Neural progenitor cell (in vitro differentiated cells): ENCODE data around the gene SH3GLB2. TPM values are rescaled to one million over a fixed set of nuclear protein-coding genes. Genes with fewer than 3 reads are reported as not detected.

Experiments used
- DNase-seq: peaks from one replicate; pipeline ENCODE4 v3.0.0-alpha.2; 2016; ENCODE audit warnings: low spot score
- H2AFZ ChIP-seq: fragments of 200-600 bp; sonication (generic); replicated peaks from 2 replicates; pipeline ENCODE4 v1.6.1; 2016; ENCODE audit warnings: antibody characterized with exemption
- H3F3A ChIP-seq: fragments of 200-600 bp; sonication (generic); 2 replicates; pipeline ENCODE4 v1.6.1; 2016; ENCODE audit warnings: antibody characterized with exemption, low read depth
- H3K27ac ChIP-seq: fragments of 200-600 bp; sonication (generic); 2 replicates; pipeline ENCODE4 v1.5.1; 2016; ENCODE audit warnings: mild to moderate bottlenecking
- H3K27me3 ChIP-seq: fragments of 200-600 bp; sonication (generic); 2 replicates; pipeline ENCODE4 v1.6.1; 2016; ENCODE audit warnings: mild to moderate bottlenecking, moderate library complexity
- H3K36me3 ChIP-seq: fragments of 200-600 bp; sonication (generic); 2 replicates; pipeline ENCODE4 v1.5.1; 2016
- H3K4me1 ChIP-seq: fragments of 200-600 bp; sonication (generic); 2 replicates; pipeline ENCODE4 v1.6.1; 2016; ENCODE audit warnings: mixed run types
- H3K4me2 ChIP-seq: fragments of 200-600 bp; sonication (generic); 2 replicates; pipeline ENCODE4 v1.6.1; 2016
- H3K4me3 ChIP-seq: fragments of 200-600 bp; sonication (generic); 2 replicates; pipeline ENCODE4 v1.5.1; 2016
- H3K79me2 ChIP-seq: fragments of 200-600 bp; sonication (generic); 2 replicates; pipeline ENCODE4 v1.6.1; 2016; ENCODE audit warnings: low read depth
- H3K9ac ChIP-seq: fragments of 200-600 bp; sonication (generic); 2 replicates; pipeline ENCODE4 v1.6.1; 2016
- H3K9me3 ChIP-seq: fragments of 200-600 bp; sonication (generic); 2 replicates; pipeline ENCODE4 v1.5.1; 2016; ENCODE audit warnings: low read depth
- H4K20me1 ChIP-seq: fragments of 200-600 bp; sonication (generic); 2 replicates; pipeline ENCODE4 v1.6.1; 2016; ENCODE audit warnings: low read depth
- H3K27ac Mint-ChIP-seq: 3 replicates; pipeline ENCODE4 v1.8.0; 2021; ENCODE audit warnings: mixed read lengths
- H3K27me3 Mint-ChIP-seq: 2 replicates; pipeline ENCODE4 v1.8.0; 2022; ENCODE audit warnings: low read depth, mild to moderate bottlenecking, inconsistent platforms, moderate library complexity, mixed read lengths; ENCODE audit not compliant: insufficient read depth
- H3K36me3 Mint-ChIP-seq: 3 replicates; pipeline ENCODE4 v1.8.0; 2021; ENCODE audit warnings: mixed read lengths
- H3K4me1 Mint-ChIP-seq: 3 replicates; pipeline ENCODE4 v1.8.0; 2021; ENCODE audit warnings: mixed read lengths
- H3K4me3 Mint-ChIP-seq: 3 replicates; pipeline ENCODE4 v1.8.0; 2021; ENCODE audit warnings: mild to moderate bottlenecking, moderate library complexity, mixed read lengths
- H3K9me3 Mint-ChIP-seq: 3 replicates; pipeline ENCODE4 v1.8.0; 2020; ENCODE audit warnings: mixed read lengths
- CTCF ChIP-seq: fragments of 200-600 bp; sonication (generic); IDR thresholded peaks from 2 replicates; pipeline ENCODE4 v1.5.1; 2017; ENCODE audit warnings: antibody characterized with exemption, mild to moderate bottlenecking
- EZH2 ChIP-seq: fragments of 200-600 bp; sonication (generic); IDR thresholded peaks from 2 replicates; pipeline ENCODE4 v1.6.1; 2017; ENCODE audit warnings: antibody characterized with exemption, mild to moderate bottlenecking, moderate library complexity
- EZH2phosphoT487 ChIP-seq: fragments of 200-600 bp; sonication (generic); IDR thresholded peaks from 2 replicates; pipeline ENCODE4 v1.6.1; 2017; ENCODE audit warnings: antibody characterized with exemption
- total RNA-seq: library from RNA; depleted of rRNA; stranded (reverse); fragments of >200 nt; gene quantifications from 2 replicates; pipeline ENCODE4 v1.2.3, GENCODE V29; 2015; ENCODE audit warnings: low replicate concordance

The SH3GLB2 gene
- total RNA-seq, 1 donor from 2014 or later = 45.7 TPM

GRCh38 chr9:128987805-128988204, 40.3 kb downstream of the SH3GLB2 start:
- H3F3A ChIP-seq = no peaks in the 10 kb centered on the region
- no peaks in the 10 kb centered on the region for H3K9me3 ChIP-seq
- H3K27me3 ChIP-seq = no peaks in the 10 kb centered on the region
- no peaks in the 10 kb centered on the region for H3K79me2 ChIP-seq
- peaks cover 2% of the 10 kb centered on the region for H3K27me3 Mint-ChIP-seq
- H3K27ac ChIP-seq = no peak overlapping the region
- H2AFZ ChIP-seq = no peak overlapping the region
- H3K4me2 ChIP-seq = no peak overlapping the region
- no peak for DNase-seq
- no peaks in the 10 kb centered on the region for H3K4me1 ChIP-seq
- H3K4me1 Mint-ChIP-seq = no peaks in the 10 kb centered on the region
- TF ChIP-seq EZH2phosphoT487 (no peak), EZH2 (no peak), CTCF (no peak)
- no peak overlapping the region for H3K4me3 Mint-ChIP-seq
- no peaks in the 10 kb centered on the region for H4K20me1 ChIP-seq
- no peaks in the 10 kb centered on the region for H3K9me3 Mint-ChIP-seq
- no peak overlapping the region for H3K9ac ChIP-seq
- H3K27ac Mint-ChIP-seq = no peak overlapping the region
- H3K36me3 Mint-ChIP-seq = peaks cover 35% of the 10 kb centered on the region
- no peak overlapping the region for H3K4me3 ChIP-seq
- H3K36me3 ChIP-seq = peaks cover 6% of the 10 kb centered on the region

GRCh38 chr9:128986671-128987070, 41.5 kb downstream of the SH3GLB2 start:
- no peaks in the 10 kb centered on the region for H3K36me3 ChIP-seq

GRCh38 chr9:128983536-128983935, 44.6 kb downstream of the SH3GLB2 start:
- H3K27ac Mint-ChIP-seq = no peak overlapping the region
- Histone ChIP-seq H3K27me3 (no peaks in the 10 kb centered on the region), H3K79me2 (no peaks in the 10 kb centered on the region), H3K9me3 (no peaks in the 10 kb centered on the region), H3K36me3 (no peaks in the 10 kb centered on the region), H3F3A (no peaks in the 10 kb centered on the region), H2AFZ (no peak overlapping the region), H4K20me1 (no peaks in the 10 kb centered on the region), H3K27ac (no peak overlapping the region), H3K4me3 (no peak overlapping the region), H3K9ac (no peak overlapping the region), H3K4me2 (no peak overlapping the region), H3K4me1 (no peaks in the 10 kb centered on the region)
- peaks cover 56% of the 10 kb centered on the region for H3K36me3 Mint-ChIP-seq
- no peak for DNase-seq
- no peak for TF ChIP-seq CTCF
- TF ChIP-seq EZH2phosphoT487 = no peak
- TF ChIP-seq EZH2 = no peak
- no peak overlapping the region for H3K4me3 Mint-ChIP-seq
- no peaks in the 10 kb centered on the region for H3K9me3 Mint-ChIP-seq
- H3K4me1 Mint-ChIP-seq = no peaks in the 10 kb centered on the region
- peaks cover 2% of the 10 kb centered on the region for H3K27me3 Mint-ChIP-seq

More at GRCh38 chr9:128986671-128987070, 41.5 kb downstream of the SH3GLB2 start:
- Histone ChIP-seq H3K79me2 (no peaks in the 10 kb centered on the region), H3K27me3 (no peaks in the 10 kb centered on the region), H4K20me1 (no peaks in the 10 kb centered on the region), H3K4me2 (no peak overlapping the region), H3K9ac (no peak overlapping the region), H3F3A (no peaks in the 10 kb centered on the region), H2AFZ (no peak overlapping the region), H3K27ac (no peak overlapping the region), H3K4me1 (no peaks in the 10 kb centered on the region), H3K4me3 (no peak overlapping the region), H3K9me3 (no peaks in the 10 kb centered on the region)
- Mint-ChIP-seq H3K36me3 (peaks cover 37% of the 10 kb centered on the region), H3K4me1 (no peaks in the 10 kb centered on the region), H3K27me3 (peaks cover 2% of the 10 kb centered on the region), H3K4me3 (no peak overlapping the region), H3K9me3 (no peaks in the 10 kb centered on the region), H3K27ac (no peak overlapping the region)
- TF ChIP-seq EZH2phosphoT487 (no peak), EZH2 (no peak), CTCF (no peak)
- DNase-seq = no peak

- Mint-ChIP-seq H3K27me3 (no peaks in the 10 kb centered on the region), H3K9me3 (no peaks in the 10 kb centered on the region), H3K4me3 (no peak overlapping the region), H3K36me3 (peaks cover 42% of the 10 kb centered on the region), H3K27ac (no peak overlapping the region), H3K4me1 (no peaks in the 10 kb centered on the region)
- H3K79me2 ChIP-seq = no peaks in the 10 kb centered on the region
- TF ChIP-seq EZH2phosphoT487 (no peak), CTCF (no peak), EZH2 (no peak)
- H3K27ac ChIP-seq = no peak overlapping the region
- no peak overlapping the region for H2AFZ ChIP-seq
- no peaks in the 10 kb centered on the region for H3K27me3 ChIP-seq
- H4K20me1 ChIP-seq = no peaks in the 10 kb centered on the region
- H3K4me2 ChIP-seq = no peak overlapping the region
- no peak overlapping the region for H3K4me3 ChIP-seq
- H3K36me3 ChIP-seq = no peaks in the 10 kb centered on the region
- no peaks in the 10 kb centered on the region for H3K9me3 ChIP-seq
- H3K9ac ChIP-seq = no peak overlapping the region
- H3F3A ChIP-seq = no peaks in the 10 kb centered on the region
- no peak for DNase-seq
- H3K4me1 ChIP-seq = no peaks in the 10 kb centered on the region
Observed at GRCh38 chr9:128979111-128979510, 49.0 kb downstream of the SH3GLB2 start.
